ENCODE data around the gene QSOX2.
A peak's percentile ranks its signal among the peaks of the same experiment; 100 is the strongest.

The QSOX2 gene

DNA sequence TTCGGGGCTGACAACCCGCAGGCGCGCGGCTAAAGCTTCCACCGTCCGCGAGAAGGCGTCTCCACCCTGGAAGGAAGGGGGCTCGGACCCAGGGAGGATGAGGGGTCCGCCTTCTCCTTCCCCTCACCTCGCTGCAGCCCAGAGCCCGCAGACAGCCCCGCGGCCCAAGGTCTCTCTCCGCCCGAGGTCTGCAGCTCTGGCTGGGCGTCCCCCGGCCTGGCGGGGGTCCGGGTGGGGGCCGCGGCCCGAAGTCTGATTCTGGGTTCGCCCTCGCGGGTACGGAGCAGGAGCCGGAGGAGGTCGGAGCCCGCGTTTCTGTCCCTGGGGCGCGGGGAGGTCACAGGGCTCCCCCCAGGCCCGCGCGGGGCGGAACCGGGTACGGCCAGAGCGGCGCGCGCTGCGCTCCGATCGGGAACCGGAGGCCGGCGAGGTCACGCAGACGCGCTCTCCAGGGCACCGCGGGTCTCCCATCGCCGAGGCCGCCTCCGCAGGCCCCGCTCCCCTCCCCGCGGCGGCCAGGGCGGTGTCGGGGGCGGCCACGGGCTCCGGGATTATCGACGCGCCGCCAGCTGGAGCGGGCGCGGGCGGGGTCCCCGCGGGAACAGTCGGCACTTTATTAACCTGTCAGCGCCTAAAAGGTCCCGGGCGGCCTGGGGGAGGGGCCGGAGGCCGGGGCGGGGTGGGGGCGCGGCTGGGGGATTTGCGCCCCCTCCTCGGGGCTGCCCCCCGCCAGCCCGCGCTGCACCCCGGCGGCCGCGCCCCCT, 52.3 kb downstream of the QSOX2 start:
- H3K9me3 ChIP-seq (ENCODE audit: severe bottlenecking) = no peaks in the 10 kb centered on the region
- H3K27ac ChIP-seq = peak overlapping the region; percentile 100
- H3K36me3 ChIP-seq = peaks cover 36% of the 10 kb centered on the region
- TF ChIP-seq, protein P1, sequence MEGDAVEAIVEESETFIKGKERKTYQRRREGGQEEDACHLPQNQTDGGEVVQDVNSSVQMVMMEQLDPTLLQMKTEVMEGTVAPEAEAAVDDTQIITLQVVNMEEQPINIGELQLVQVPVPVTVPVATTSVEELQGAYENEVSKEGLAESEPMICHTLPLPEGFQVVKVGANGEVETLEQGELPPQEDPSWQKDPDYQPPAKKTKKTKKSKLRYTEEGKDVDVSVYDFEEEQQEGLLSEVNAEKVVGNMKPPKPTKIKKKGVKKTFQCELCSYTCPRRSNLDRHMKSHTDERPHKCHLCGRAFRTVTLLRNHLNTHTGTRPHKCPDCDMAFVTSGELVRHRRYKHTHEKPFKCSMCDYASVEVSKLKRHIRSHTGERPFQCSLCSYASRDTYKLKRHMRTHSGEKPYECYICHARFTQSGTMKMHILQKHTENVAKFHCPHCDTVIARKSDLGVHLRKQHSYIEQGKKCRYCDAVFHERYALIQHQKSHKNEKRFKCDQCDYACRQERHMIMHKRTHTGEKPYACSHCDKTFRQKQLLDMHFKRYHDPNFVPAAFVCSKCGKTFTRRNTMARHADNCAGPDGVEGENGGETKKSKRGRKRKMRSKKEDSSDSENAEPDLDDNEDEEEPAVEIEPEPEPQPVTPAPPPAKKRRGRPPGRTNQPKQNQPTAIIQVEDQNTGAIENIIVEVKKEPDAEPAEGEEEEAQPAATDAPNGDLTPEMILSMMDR (IDR thresholded peaks at IDR 0.05; ENCODE audit: low read depth, low read length) = no peak
- H3K4me3 ChIP-seq (ENCODE audit: low read depth, low read length) = peak overlapping the region; percentile 98
- no peaks in the 10 kb centered on the region for H3K27me3 ChIP-seq (ENCODE audit: insufficient read depth, low read depth, severe bottlenecking)
- DNase-seq = peak; percentile 91

- H3K27ac ChIP-seq = peak overlapping the region; percentile 100
Observed at GRCh38 chr9:136192289-136193126, 53.1 kb downstream of the QSOX2 start.

GRCh38 chr9:136191960-136192286, 53.7 kb downstream of the QSOX2 start:
- peak overlapping the region; percentile 98 for H3K4me3 ChIP-seq (ENCODE audit: low read depth, low read length)
- H3K9me3 ChIP-seq (ENCODE audit: severe bottlenecking) = no peaks in the 10 kb centered on the region
- H3K27ac ChIP-seq = peak overlapping the region; percentile 100
- peaks cover 24% of the 10 kb centered on the region for H3K36me3 ChIP-seq
- no peaks in the 10 kb centered on the region for H3K27me3 ChIP-seq (ENCODE audit: insufficient read depth, low read depth, severe bottlenecking)
- TF ChIP-seq, protein P1 (IDR thresholded peaks at IDR 0.05; ENCODE audit: low read depth, low read length) = no peak
- DNase-seq = no peak

More at GRCh38 chr9:136192289-136193126, 53.1 kb downstream of the QSOX2 start:
- Histone ChIP-seq H3K9me3 (ENCODE audit: severe bottlenecking) (no peaks in the 10 kb centered on the region), H3K36me3 (peaks cover 28% of the 10 kb centered on the region), H3K27me3 (ENCODE audit: insufficient read depth, low read depth, severe bottlenecking) (no peaks in the 10 kb centered on the region), H3K4me3 (ENCODE audit: low read depth, low read length) (peak overlapping the region; percentile 98)
- TF ChIP-seq, protein P1 (IDR thresholded peaks at IDR 0.05; ENCODE audit: low read depth, low read length) = no peak
- peak; percentile 97 for DNase-seq

DNA sequence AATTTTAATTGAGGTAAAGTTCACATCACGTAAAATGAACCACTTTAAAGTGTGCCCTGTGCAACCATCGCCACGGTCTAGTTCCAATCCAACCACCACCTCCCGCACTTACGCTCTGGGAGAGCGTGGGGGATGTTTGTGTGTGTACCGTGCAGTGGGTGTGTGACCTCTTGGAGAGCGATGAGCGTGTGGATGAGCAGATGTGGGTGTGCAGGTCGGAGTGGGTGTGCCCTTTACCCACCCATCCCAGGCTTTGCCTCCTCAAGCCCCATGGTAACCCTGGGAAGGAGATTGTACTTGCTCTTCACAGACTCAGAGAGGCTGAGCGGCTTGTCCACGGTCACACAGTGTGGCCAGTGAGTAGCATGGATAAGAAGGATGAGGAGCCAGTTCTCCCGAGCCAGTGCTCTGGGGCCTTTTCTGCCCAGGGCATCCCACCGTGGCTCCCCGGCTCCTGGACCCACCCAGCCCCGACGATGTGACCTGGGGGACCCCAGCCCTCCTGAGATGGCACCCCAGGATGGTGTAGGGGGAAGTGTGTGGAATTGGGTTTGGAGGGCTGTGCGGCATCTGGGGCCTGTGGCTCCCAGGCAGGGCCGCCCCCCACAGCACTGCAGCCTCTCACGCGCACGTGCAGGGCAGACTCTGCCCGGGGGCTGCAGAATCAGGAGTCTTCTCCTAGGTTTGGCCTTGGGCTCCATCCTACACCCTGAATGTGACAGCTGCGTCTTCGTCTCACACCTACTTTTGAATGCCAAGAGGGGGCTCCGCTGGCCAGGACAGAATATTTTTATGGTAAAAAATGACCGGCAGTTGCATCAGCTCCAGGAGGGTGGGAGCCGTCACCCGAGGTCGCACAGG, 54.3 kb downstream of the QSOX2 start:
- no peaks in the 10 kb centered on the region for H3K27me3 ChIP-seq (ENCODE audit: insufficient read depth, low read depth, severe bottlenecking)
- no peaks in the 10 kb centered on the region for H3K9me3 ChIP-seq (ENCODE audit: severe bottlenecking)
- TF ChIP-seq, protein P1 (IDR thresholded peaks at IDR 0.05; ENCODE audit: low read depth, low read length) = no peak
- peak overlapping the region; percentile 100 for H3K27ac ChIP-seq
- DNase-seq = peak; percentile 46
- H3K4me3 ChIP-seq (ENCODE audit: low read depth, low read length) = peak overlapping the region; percentile 98
- peaks cover 18% of the 10 kb centered on the region for H3K36me3 ChIP-seq

- TF ChIP-seq, protein P1 (IDR thresholded peaks at IDR 0.05; ENCODE audit: low read depth, low read length) = no peak
- Histone ChIP-seq H3K9me3 (ENCODE audit: severe bottlenecking) (no peaks in the 10 kb centered on the region), H3K36me3 (peaks cover 12% of the 10 kb centered on the region), H3K4me3 (ENCODE audit: low read depth, low read length) (peak overlapping the region; percentile 44), H3K27ac (peak overlapping the region; percentile 100), H3K27me3 (ENCODE audit: insufficient read depth, low read depth, severe bottlenecking) (no peaks in the 10 kb centered on the region)
- DNase-seq = no peak
Observed at GRCh38 chr9:136190656-136191055, 55.0 kb downstream of the QSOX2 start.

All from WERI-Rb-1 (cell line).